Gastrocnemius medialis (tissue), 4 donors: ENCODE measurements around the gene MYH3.

Experiments used
- CTCF ChIP-seq, 5 experiments: fragments of 450-650 bp in 3 of 5; fragments of 200-600 bp in 2 of 5; sonication (generic) in 2 of 5; IDR thresholded peaks in 4 of 5; conservative IDR thresholded peaks in 1 of 5; 1 replicate in 4 of 5; 2 replicates in 1 of 5; pipeline ENCODE4 v1.5.1; 2016 to 2019; ENCODE audit warnings: antibody characterized with exemption in 5 of 5, mild to moderate bottlenecking in 3 of 5, moderate library complexity in 3 of 5
- POLR2A ChIP-seq, 2 donors: fragments of 450-650 bp; IDR thresholded peaks; one replicate each; pipeline ENCODE4 v1.6.1; 2017; ENCODE audit warnings: antibody characterized with exemption in 2 of 2, mild to moderate bottlenecking in 2 of 2, moderate library complexity in 2 of 2

GRCh38 chr17:10621397-10621796, 35.7 kb downstream of the MYH3 start:
- TF ChIP-seq CTCF (IDR thresholded peaks at IDR 0.05 in 4 of 5, conservative IDR thresholded peaks at IDR 0.05 in 1 of 5) (no peak), POLR2A (IDR thresholded peaks at IDR 0.05) (no peak)
